NB4 (cell line): ENCODE data around the gene A1BG.

ENCODE experiments used
- DNase-seq: peaks from one replicate; pipeline ENCODE4 v3.0.0; 2010; ENCODE audit warnings: low read depth
- H3K4me3 ChIP-seq: one replicate; pipeline ENCODE4 v1.5.1; 2011; ENCODE audit warnings: mild to moderate bottlenecking, low read depth, low read length, moderate library complexity
- MYC ChIP-seq: IDR thresholded peaks from 2 replicates; pipeline ENCODE4 v1.6.1; 2011; ENCODE audit warnings: low read depth, low read length
- POLR2A ChIP-seq: IDR thresholded peaks from 2 replicates; pipeline ENCODE4 v1.6.1; 2011; ENCODE audit warnings: mild to moderate bottlenecking; ENCODE audit not compliant: insufficient read length; ENCODE audit errors: extremely low read depth
- TF ChIP-seq, protein P1 (sequence below): IDR thresholded peaks from one replicate; pipeline ENCODE4 v1.5.1; 2012; ENCODE audit warnings: low read depth, low read length
- TF ChIP-seq, protein P2 (sequence below): IDR thresholded peaks from 2 replicates; pipeline ENCODE4 v1.6.1; 2011; ENCODE audit warnings: low read depth, low read length

The A1BG gene

GRCh38 chr19:58325311-58326022 lies 27.8 kb downstream of the A1BG start:
- no peak for DNase-seq
- TF ChIP-seq POLR2A (no peak), MYC (no peak)
- TF ChIP-seq, protein P1, sequence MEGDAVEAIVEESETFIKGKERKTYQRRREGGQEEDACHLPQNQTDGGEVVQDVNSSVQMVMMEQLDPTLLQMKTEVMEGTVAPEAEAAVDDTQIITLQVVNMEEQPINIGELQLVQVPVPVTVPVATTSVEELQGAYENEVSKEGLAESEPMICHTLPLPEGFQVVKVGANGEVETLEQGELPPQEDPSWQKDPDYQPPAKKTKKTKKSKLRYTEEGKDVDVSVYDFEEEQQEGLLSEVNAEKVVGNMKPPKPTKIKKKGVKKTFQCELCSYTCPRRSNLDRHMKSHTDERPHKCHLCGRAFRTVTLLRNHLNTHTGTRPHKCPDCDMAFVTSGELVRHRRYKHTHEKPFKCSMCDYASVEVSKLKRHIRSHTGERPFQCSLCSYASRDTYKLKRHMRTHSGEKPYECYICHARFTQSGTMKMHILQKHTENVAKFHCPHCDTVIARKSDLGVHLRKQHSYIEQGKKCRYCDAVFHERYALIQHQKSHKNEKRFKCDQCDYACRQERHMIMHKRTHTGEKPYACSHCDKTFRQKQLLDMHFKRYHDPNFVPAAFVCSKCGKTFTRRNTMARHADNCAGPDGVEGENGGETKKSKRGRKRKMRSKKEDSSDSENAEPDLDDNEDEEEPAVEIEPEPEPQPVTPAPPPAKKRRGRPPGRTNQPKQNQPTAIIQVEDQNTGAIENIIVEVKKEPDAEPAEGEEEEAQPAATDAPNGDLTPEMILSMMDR = no peak
- TF ChIP-seq, protein P2, sequence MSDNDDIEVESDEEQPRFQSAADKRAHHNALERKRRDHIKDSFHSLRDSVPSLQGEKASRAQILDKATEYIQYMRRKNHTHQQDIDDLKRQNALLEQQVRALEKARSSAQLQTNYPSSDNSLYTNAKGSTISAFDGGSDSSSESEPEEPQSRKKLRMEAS = no peak
- H3K4me3 ChIP-seq = peak overlapping the region; percentile 91

DNA sequence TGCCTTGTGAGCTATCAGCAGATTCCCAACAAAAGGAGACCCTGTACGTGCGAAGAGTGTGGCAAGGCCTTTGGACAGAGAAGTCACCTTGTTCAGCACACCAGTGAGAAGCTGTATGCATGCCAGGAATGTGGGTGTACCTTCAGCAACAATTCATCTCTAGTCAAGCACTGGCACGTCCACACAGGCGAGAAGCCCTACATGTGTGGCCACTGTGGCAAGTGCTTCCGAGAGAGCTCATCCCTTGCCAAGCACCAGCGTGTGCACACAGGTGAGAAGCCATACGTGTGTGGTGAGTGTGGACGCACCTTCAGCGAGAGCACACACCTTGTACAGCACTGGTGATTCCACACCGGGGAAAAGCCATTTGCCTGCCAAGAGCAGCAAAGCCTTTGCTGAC lies 34.1 kb downstream of the A1BG start:
- DNase-seq = no peak
- TF ChIP-seq POLR2A (no peak), MYC (no peak)
- TF ChIP-seq, protein P1 = no peak
- TF ChIP-seq, protein P2 = no peak
- no peak overlapping the region for H3K4me3 ChIP-seq

DNA sequence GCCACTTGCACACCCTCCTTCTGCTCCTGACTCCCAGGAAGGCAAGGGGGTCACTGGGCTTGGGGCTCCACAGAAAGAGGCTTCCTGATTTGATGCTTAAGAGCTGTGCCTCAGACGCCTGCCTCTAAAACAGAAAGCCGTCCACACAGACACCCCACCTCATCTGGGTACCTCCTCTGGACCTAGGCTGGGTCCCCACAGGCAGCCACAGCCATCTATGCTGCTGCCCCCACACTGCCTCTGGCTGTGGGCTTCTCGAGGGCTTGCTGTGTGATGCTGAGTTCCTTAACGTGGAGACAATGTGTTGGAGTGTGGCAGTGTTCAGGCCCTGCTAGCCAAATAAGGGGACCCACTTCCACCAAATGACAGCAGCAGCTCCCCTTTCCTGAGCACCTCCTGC lies 35.0 kb downstream of the A1BG start:
- H3K4me3 ChIP-seq = no peak overlapping the region
- no peak for DNase-seq
- TF ChIP-seq, protein P1 = no peak
- TF ChIP-seq, protein P2 = no peak
- no peak for TF ChIP-seq POLR2A
- TF ChIP-seq MYC = no peak

DNA sequence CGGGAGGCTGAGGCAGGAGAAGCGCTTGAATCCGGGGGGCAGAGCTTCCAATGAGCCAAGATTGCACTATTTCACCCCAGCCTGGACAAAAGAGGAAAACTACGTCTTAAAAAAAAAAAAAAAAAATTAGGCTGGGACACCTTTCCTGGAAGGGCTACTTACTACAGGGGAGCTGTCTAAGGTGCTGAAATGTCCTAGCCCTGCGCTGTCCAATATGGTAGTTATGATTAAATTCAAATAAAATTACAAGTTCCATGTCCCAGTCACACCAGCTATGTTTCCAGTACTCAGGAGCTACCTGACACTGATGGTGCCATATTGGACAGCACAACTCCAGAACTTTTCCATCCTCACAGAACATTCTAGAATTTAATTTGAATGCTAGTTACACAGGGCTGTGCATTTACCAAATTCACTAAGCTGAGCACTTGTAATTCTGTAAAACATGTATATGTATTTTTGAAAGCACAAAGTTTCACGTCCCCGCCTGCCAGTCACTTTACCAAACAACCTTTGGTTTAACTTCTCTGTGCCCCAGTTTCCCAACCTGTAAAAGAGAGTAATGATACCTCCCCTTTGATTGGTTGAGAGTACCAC lies 35.7 kb downstream of the A1BG start:
- TF ChIP-seq MYC (no peak), POLR2A (no peak)
- TF ChIP-seq, protein P1 = no peak
- TF ChIP-seq, protein P2 = no peak
- DNase-seq = peak; percentile 52
- no peak overlapping the region for H3K4me3 ChIP-seq

DNA sequence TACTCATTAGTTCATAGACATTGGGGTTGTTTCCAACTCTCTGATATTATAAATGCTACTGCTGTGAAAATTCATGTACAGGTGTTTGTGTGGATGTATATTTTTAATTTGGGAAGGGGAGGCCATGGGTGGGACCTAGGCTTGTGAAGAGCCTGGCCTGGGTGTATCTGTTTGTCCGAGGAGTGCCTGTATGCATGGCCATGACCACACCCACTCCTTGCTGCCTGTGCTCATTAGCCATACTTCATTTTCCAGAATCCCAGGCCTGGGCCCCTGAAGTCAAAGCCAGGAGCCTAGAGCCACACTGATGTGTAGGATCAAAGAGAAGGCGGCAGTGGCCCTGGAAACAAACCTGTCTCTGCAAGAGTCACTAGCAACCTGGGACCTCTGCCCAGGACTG lies 37.7 kb downstream of the A1BG start:
- TF ChIP-seq MYC (no peak), POLR2A (no peak)
- TF ChIP-seq, protein P1 = no peak
- TF ChIP-seq, protein P2 = no peak
- no peak overlapping the region for H3K4me3 ChIP-seq
- no peak for DNase-seq
